Measurements from ENCODE around the gene TMEM256. TPM values are rescaled to one million over a fixed set of nuclear protein-coding genes. Genes with fewer than 3 reads are reported as not detected.
A peak's percentile ranks its signal among the peaks of the same experiment; 100 is the strongest.

The TMEM256 gene
- total RNA-seq, 1 donor from 2014 or later, result 118 TPM

- H3K36me3 ChIP-seq, result no peaks in the 10 kb centered on the region
- peaks cover 23% of the 10 kb centered on the region for H3K4me1 ChIP-seq
- no peak for TF ChIP-seq POLR2A (IDR thresholded peaks at IDR 0.05)
- TF ChIP-seq POLR2AphosphoS5 (IDR thresholded peaks at IDR 0.05; ENCODE audit: insufficient read depth in 1 of 2, low read depth in 1 of 2), result no peak
- TF ChIP-seq CTCF (IDR thresholded peaks at IDR 0.05), result no peak
- no peak for DNase-seq (ENCODE audit: extremely low spot score in 2 of 2)
- H3K27me3 ChIP-seq, result no peaks in the 10 kb centered on the region
- H3K9me3 ChIP-seq, result no peaks in the 10 kb centered on the region
- H3K27ac ChIP-seq, result no peak overlapping the region
- intact Hi-C loops (cut with DNase I), result no loop called here
- no peak overlapping the region for H3K4me3 ChIP-seq
Measured at GRCh38 chr17:7398612-7399011, 5.3 kb downstream of the TMEM256 start.

GRCh38 chr17:7396147-7396546 lies 7.8 kb downstream of the TMEM256 start:
- Histone ChIP-seq H3K27ac (no peak overlapping the region), H3K4me3 (no peak overlapping the region), H3K27me3 (no peaks in the 10 kb centered on the region), H3K9me3 (no peaks in the 10 kb centered on the region), H3K36me3 (peaks cover 0 to under 1% of the 10 kb centered on the region in 2 donors), H3K4me1 (peaks cover 23% of the 10 kb centered on the region)
- no peak for DNase-seq (ENCODE audit: extremely low spot score in 2 of 2)
- TF ChIP-seq POLR2A (IDR thresholded peaks at IDR 0.05) (no peak), POLR2AphosphoS5 (IDR thresholded peaks at IDR 0.05; ENCODE audit: insufficient read depth in 1 of 2, low read depth in 1 of 2) (no peak), CTCF (IDR thresholded peaks at IDR 0.05) (no peak)
- intact Hi-C loops (cut with DNase I), result no loop called here

GRCh38 chr17:7394452-7395191 lies 9.3 kb downstream of the TMEM256 start, which contains the start of gene PLSCR3:
Gene PLSCR3, minus strand, starts transcription at chr17:7394525. Its CDS starts 415 bp downstream, at chr17:7394110.
- DNase-seq (ENCODE audit: extremely low spot score in 2 of 2), result no peak
- H3K36me3 ChIP-seq, result peaks cover 0 to 7% of the 10 kb centered on the region in 2 donors
- TF ChIP-seq POLR2AphosphoS5 (IDR thresholded peaks at IDR 0.05; ENCODE audit: insufficient read depth in 1 of 2, low read depth in 1 of 2), result peak in 1 of 2 donors; percentile 83
- peak in 1 of 2 donors; percentile 92 for TF ChIP-seq POLR2A (IDR thresholded peaks at IDR 0.05)
- peak in 2 of 3 experiments; percentile 32 to 35 for TF ChIP-seq CTCF (IDR thresholded peaks at IDR 0.05)
- peaks cover 23% of the 10 kb centered on the region for H3K4me1 ChIP-seq
- H3K27ac ChIP-seq, result peak within 1 kb of the TSS; percentile 86
- H3K27me3 ChIP-seq, result no peaks in the 10 kb centered on the region
- intact Hi-C loops (cut with DNase I), result loop anchor here (5.0 kb wide), 1 partner anchor 93 kb away; no protein-coding TSS in a partner anchor
- no peaks in the 10 kb centered on the region for H3K9me3 ChIP-seq
- peak within 1 kb of the TSS; percentile 60 to 94 for H3K4me3 ChIP-seq

GRCh38 chr17:7393613-7394451 lies 10.1 kb downstream of the TMEM256 start:
- no peak for DNase-seq (ENCODE audit: extremely low spot score in 2 of 2)
- Histone ChIP-seq H3K9me3 (no peaks in the 10 kb centered on the region), H3K4me3 (peak overlapping the region; percentile 60 to 94), H3K36me3 (peaks cover 0 to 13% of the 10 kb centered on the region in 2 donors), H3K27ac (peak overlapping the region; percentile 86), H3K27me3 (no peaks in the 10 kb centered on the region), H3K4me1 (peaks cover 23% of the 10 kb centered on the region)
- TF ChIP-seq POLR2A (IDR thresholded peaks at IDR 0.05) (no peak), POLR2AphosphoS5 (IDR thresholded peaks at IDR 0.05; ENCODE audit: insufficient read depth in 1 of 2, low read depth in 1 of 2) (no peak), CTCF (IDR thresholded peaks at IDR 0.05) (no peak)
- intact Hi-C loops (cut with DNase I), result loop anchor here (5.0 kb wide), 1 partner anchor 93 kb away; no protein-coding TSS in a partner anchor
